GM21576 (cell line): ENCODE results near the gene SSBP3.

Experiments used
- ATAC-seq: cut with Tn5 transposase; IDR thresholded peaks from one replicate; pipeline ENCODE4 v1.9.1; 2021; ENCODE audit warnings: mild to moderate bottlenecking, moderate library complexity; ENCODE audit not compliant: unreplicated experiment

The SSBP3 gene

DNA sequence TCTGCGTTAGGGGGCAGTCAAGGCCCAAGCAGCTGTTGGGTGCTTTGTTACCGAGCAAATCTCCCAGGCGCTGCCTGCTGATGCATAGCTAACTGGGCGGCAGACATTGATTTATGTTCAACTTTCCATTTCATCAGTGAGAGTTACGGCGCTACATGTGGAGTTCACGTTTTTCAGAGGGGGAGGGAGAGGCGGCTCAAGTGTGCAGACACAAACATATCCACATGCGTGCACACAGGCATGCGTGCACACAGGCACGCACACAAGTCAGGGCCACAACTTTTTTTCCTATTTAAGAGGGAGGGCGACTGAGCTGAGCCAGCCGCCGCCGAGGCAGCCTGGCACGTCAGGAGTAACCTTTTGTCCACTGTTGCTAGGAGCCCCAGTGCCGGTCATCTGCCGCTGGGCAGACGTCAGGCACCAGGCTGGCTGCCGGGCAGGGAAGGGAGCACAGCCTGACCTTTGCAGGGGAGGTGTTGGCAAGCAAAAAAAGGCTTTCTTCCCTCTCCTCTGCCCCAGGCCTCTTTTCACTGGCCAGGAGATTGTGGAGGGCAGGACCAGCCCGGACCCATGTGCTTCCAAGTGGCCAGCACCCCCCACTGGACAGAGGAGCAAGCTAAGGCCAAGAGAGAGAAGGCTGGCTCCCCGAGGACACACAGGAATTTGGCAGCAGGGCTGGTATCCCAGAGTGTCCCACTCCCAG is 133.0 kb downstream of the SSBP3 start:
- no peak for ATAC-seq

- ATAC-seq, result no peak
Observed at GRCh38 chr1:54272772-54273091, 133.5 kb downstream of the SSBP3 start.

GRCh38 chr1:54272134-54272533 is 134.1 kb downstream of the SSBP3 start:
- no peak for ATAC-seq

GRCh38 chr1:54271341-54271740 is 134.9 kb downstream of the SSBP3 start:
- ATAC-seq, result no peak

DNA sequence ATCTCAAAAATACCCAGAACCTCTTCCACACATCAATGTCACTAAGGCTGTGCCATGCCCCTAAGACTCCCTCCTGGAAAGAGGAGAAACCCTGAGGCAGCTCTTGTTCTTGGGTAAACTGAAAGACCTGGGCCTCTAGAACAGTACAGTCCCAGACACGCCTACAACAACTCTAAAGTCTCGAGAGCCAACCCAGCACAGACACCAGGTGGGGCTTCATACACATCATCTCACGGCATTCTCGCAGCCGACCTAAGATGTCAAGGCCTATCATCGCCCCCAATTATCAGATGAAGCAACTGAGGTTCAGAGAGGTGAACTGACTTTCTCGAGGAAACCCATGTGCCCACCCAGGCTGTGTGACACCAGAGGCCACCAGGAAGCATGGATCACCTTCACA is 135.7 kb downstream of the SSBP3 start:
- no peak for ATAC-seq

GRCh38 chr1:54268762-54269297 is 137.4 kb downstream of the SSBP3 start:
- ATAC-seq, result no peak

DNA sequence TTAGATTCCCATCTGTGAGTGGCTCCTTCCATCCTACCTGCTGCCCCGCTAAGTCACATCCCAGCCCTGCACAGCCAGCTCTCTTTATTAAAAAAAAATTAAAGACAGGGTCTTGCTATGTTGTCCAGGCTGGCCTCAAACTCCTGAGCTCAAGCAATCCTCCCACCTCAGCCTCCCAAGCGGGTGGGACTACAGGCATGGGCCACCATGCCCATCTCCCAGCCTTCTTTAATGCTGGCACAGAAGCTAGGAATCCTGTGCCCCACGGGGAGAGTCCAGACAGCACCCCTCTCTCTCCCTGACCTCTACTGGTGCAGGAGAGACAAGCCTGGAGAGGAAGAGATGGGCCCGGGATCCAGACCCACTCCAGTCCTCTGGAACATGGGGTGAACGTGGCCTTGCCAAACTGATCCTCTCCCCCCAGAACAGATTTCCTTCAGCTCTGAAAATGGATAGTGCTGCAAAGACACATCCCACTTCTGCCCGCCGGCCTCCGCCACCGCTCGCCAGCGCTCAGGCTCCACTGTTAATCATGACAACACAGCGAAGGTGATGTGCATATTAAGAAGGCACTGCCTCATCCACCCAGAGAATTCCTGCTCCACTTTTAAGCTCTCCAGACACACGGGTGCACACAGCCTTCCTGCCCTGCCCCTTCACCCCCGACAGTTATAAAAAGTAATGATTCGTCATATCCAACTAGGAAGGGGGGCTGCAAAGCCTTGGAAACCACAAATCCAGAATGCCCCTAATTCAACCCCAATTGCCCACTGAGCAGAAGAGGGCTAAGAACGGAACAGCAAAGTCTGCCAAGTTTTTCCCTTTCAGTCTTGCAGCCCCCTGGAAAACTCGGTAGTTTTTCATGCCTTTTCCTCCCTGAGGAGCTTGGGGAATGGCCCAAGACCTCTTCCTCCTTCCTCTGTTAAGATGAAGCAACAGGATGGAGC is 138.1 kb downstream of the SSBP3 start:
- ATAC-seq, result no peak

GRCh38 chr1:54266908-54267307 is 139.3 kb downstream of the SSBP3 start:
- ATAC-seq, result no peak

DNA sequence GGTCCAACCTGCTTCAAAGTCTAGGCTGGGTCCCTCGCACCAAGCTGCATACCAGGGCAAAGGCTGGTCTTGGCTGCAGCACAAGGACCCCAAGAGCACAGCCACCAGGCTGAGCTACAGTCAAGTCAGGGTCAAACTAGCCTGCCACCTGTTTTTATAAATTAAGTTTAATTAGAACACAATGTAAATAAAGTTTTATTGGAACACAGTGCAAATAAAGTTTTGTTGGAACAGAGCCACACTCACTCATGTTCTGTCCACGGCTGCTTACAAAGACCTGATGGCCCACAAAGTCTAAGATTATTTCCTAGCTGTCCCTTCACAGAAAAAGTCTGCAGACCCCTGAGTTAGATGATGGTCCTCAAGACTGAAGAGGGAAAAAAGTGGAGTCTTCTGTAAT is 140.0 kb downstream of the SSBP3 start:
- no peak for ATAC-seq

GRCh38 chr1:54265659-54266058 is 140.5 kb downstream of the SSBP3 start:
- no peak for ATAC-seq

- ATAC-seq, result no peak
Observed at GRCh38 chr1:54265126-54265525, 141.1 kb downstream of the SSBP3 start.

- no peak for ATAC-seq
Observed at GRCh38 chr1:54263601-54264226, 142.5 kb downstream of the SSBP3 start.

- ATAC-seq, result no peak
Observed at GRCh38 chr1:54262244-54262643, 143.9 kb downstream of the SSBP3 start.

GRCh38 chr1:54260810-54261209 is 145.4 kb downstream of the SSBP3 start:
- ATAC-seq, result no peak

DNA sequence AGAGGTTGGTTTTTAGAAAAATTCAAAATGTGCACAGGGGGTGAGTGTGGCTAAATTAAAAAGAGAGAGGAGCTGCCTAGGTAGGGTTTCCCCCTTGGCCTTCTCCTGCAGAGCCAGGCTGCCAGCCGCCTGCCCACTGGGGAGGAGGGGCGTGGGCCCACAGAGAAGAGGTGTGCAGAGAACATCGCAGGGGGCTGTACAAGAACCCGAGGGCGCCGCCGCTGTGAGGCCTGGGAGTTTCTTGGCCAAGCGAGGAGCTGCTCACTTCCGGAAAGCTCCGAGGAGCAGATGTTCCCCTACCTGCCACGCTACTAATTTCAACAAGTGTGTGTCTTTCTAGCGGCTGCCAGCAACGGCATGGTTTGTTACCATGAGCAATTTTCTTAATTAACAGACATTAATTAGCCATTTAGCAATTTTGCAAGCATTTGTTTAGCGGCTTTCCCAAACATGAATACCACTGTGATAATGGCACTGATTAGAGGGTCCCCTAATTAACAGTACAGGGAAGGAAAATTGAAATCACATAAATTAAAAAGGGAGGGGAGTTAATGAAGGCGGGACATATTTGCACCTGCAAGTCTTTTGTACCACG is 146.6 kb downstream of the SSBP3 start:
- no peak for ATAC-seq

GRCh38 chr1:54257876-54258275 is 148.3 kb downstream of the SSBP3 start:
- ATAC-seq, result no peak

- ATAC-seq, result no peak
Observed at GRCh38 chr1:54257346-54257620, 148.9 kb downstream of the SSBP3 start.

- no peak for ATAC-seq
Observed at GRCh38 chr1:54256522-54257345, 149.5 kb downstream of the SSBP3 start.

DNA sequence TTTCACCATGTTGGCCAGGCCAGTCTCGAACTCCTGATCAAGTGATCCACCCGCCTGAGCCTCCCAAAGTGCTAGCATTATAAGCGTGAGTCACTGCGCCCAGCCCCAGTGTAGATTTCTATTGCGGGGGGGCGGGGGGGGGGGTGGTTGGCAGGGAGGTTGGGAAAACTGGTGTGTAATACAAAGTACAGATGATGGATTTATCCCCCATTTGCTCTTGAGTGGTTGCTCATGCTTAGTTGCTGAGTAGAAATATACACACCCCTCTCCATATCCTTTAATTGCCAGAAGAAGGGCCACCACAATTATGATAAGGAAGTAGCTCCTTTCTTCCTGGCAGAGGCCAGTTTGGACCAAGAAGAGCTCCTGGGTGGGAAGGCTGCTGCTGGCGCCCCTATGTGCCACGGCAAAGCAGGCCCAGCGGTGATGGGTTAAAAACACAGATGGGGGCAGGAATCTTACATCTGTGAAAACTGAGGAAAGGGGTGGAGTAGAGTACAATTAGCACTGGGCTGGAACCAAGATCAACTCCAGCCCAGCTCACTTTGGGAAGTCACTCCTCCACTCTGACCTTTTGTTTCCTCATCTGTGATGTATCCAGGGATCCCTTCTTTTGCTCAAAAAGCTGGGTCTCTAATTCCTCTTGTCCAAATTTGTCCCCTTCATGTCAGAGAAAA is 151.0 kb downstream of the SSBP3 start:
- ATAC-seq, result no peak

DNA sequence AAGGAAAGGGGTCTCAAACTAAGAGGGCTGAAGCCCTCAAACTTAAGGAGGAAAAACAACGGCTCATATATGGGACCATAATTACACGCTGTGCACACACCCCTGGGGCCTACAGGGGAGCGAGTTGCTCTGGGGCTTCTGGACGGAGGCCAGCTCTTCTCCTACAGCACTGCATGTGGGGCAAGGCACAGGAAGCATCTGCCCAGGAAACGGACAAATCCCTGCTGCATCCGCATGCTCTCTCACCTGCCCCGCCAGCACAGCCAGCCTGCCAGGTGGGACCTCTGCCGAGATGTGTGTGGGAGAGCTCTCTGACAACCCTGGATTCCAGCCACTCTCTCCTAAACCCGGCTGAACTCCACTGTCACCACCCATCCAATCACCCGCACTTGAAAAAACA is 152.1 kb downstream of the SSBP3 start:
- no peak for ATAC-seq
